WTC11 (cell line): ENCODE results near the gene AZIN2. TPM values are rescaled to one million over a fixed set of nuclear protein-coding genes. Genes with fewer than 3 reads are reported as not detected.

Experiments
- ATAC-seq: fragments of 200-7000 bp; cut with Tn5 transposase; 2 replicates; pipeline ENCODE4 v1.10.0; 2021; ENCODE audit warnings: mild to moderate bottlenecking, moderate library complexity
- CTCF ChIA-PET: fragments of 300-600 bp; sonication (Branson Sonifier 250); formaldehyde crosslinking; loops from one replicate; lab custom pipeline; 2021; ENCODE audit warnings: antibody characterized with exemption; lab: Charles Lee
- POLR2A ChIA-PET: fragments of 350-600 bp; sonication (Branson Sonifier 250); formaldehyde crosslinking; loops from one replicate; lab custom pipeline; 2021; ENCODE audit warnings: antibody characterized with exemption; lab: Charles Lee
- DNase-seq: peaks from one replicate; pipeline ENCODE4 v3.0.0; 2021; ENCODE audit warnings: low spot score
- H3K27ac Mint-ChIP-seq: 2 replicates; pipeline ENCODE4 v1.8.0; 2021; ENCODE audit warnings: mixed read lengths
- H3K27me3 Mint-ChIP-seq: 2 replicates; pipeline ENCODE4 v1.8.0; 2021; ENCODE audit warnings: low read depth, mild to moderate bottlenecking, moderate library complexity, mixed read lengths
- H3K36me3 Mint-ChIP-seq: 2 replicates; pipeline ENCODE4 v1.8.0; 2021; ENCODE audit warnings: mixed read lengths
- H3K4me1 Mint-ChIP-seq: 2 replicates; pipeline ENCODE4 v1.8.0; 2022; ENCODE audit warnings: mixed read lengths
- H3K4me3 Mint-ChIP-seq: 2 replicates; pipeline ENCODE4 v1.8.0; 2021; ENCODE audit warnings: mild to moderate bottlenecking, moderate library complexity, mixed read lengths
- H3K9me3 Mint-ChIP-seq: 2 replicates; pipeline ENCODE4 v1.8.0; 2021; ENCODE audit warnings: mixed read lengths
- CREB1 ChIP-seq: sonication (generic); formaldehyde crosslinking; IDR thresholded peaks from 2 replicates; pipeline ENCODE4 v1.8.0; 2023; ENCODE audit warnings: mild to moderate bottlenecking, missing genetic modification reagents
- ETV6 ChIP-seq: sonication (generic); formaldehyde crosslinking; IDR thresholded peaks from 2 replicates; pipeline ENCODE4 v1.8.1; 2022; ENCODE audit warnings: mild to moderate bottlenecking, missing genetic modification reagents
- FOXK1 ChIP-seq: sonication (generic); formaldehyde crosslinking; IDR thresholded peaks from 2 replicates; pipeline ENCODE4 v1.8.0; 2022; ENCODE audit warnings: mild to moderate bottlenecking, moderate library complexity, missing genetic modification reagents
- GRHL2 ChIP-seq: fragments of 250-450 bp; sonication (Bioruptor Pico); IDR thresholded peaks from 2 replicates; pipeline ENCODE4 v1.8.0; 2022; ENCODE audit warnings: mild to moderate bottlenecking, moderate library complexity; ENCODE audit not compliant: insufficient replicate concordance, severe bottlenecking
- GTF2I ChIP-seq: fragments of 250-450 bp; sonication (Bioruptor Pico); conservative IDR thresholded peaks from 2 replicates; pipeline ENCODE4 v1.4.0; 2021; ENCODE audit warnings: mild to moderate bottlenecking
- JUN ChIP-seq: sonication (generic); formaldehyde crosslinking; IDR thresholded peaks from 2 replicates; pipeline ENCODE4 v1.8.0; 2023; ENCODE audit warnings: mild to moderate bottlenecking, missing genetic modification reagents
- KAT7 ChIP-seq: sonication (generic); formaldehyde crosslinking; IDR thresholded peaks from 2 replicates; pipeline ENCODE4 v1.8.1; 2023; ENCODE audit warnings: missing genetic modification reagents, mild to moderate bottlenecking, borderline replicate concordance
- ZNF396 ChIP-seq: fragments of 250-450 bp; sonication (Bioruptor Pico); IDR thresholded peaks from 2 replicates; pipeline ENCODE4 v1.8.0; 2021; ENCODE audit warnings: mild to moderate bottlenecking, moderate library complexity, borderline replicate concordance
- total RNA-seq: library from RNA; stranded (reverse); gene quantifications from 3 replicates; pipeline ENCODE4 v1.2.3, GENCODE V29; 2021
- TF ChIP-seq, protein P1 (sequence below): fragments of 250-450 bp; sonication (Bioruptor Pico); IDR thresholded peaks from 2 replicates; pipeline ENCODE4 v2.1.2; 2022; ENCODE audit warnings: mild to moderate bottlenecking, moderate library complexity
- TF ChIP-seq, protein P2 (sequence below): sonication (generic); formaldehyde crosslinking; conservative IDR thresholded peaks from 2 replicates; pipeline ENCODE4 v1.8.1; 2023; ENCODE audit warnings: mild to moderate bottlenecking, low read depth, missing genetic modification reagents, moderate library complexity
- TF ChIP-seq, protein P3 (sequence below): sonication (generic); formaldehyde crosslinking; IDR thresholded peaks from 2 replicates; pipeline ENCODE4 v1.8.1; 2023; ENCODE audit warnings: mild to moderate bottlenecking, moderate library complexity, missing genetic modification reagents
- TF ChIP-seq, protein P4 (sequence below): sonication (generic); formaldehyde crosslinking; IDR thresholded peaks from 2 replicates; pipeline ENCODE4 v1.8.0; 2023; ENCODE audit warnings: mild to moderate bottlenecking, missing genetic modification reagents
- TF ChIP-seq, protein P5 (sequence below): sonication (generic); formaldehyde crosslinking; IDR thresholded peaks from 2 replicates; pipeline ENCODE4 v1.8.1; 2023; ENCODE audit warnings: mild to moderate bottlenecking, missing genetic modification reagents, moderate library complexity
- TF ChIP-seq, protein P6 (sequence below): sonication (generic); formaldehyde crosslinking; IDR thresholded peaks from 2 replicates; pipeline ENCODE4 v1.8.1; 2023; ENCODE audit warnings: mild to moderate bottlenecking, missing genetic modification reagents
- TF ChIP-seq, protein P7 (sequence below): sonication (generic); formaldehyde crosslinking; IDR thresholded peaks from 2 replicates; pipeline ENCODE4 v1.8.0; 2023; ENCODE audit warnings: missing genetic modification reagents, mild to moderate bottlenecking, borderline replicate concordance
- TF ChIP-seq, protein P8 (sequence below): fragments of 250-450 bp; sonication (Bioruptor Pico); IDR thresholded peaks from 2 replicates; pipeline ENCODE4 v1.9.0; 2021; ENCODE audit warnings: mild to moderate bottlenecking

AZIN2 gene
- total RNA-seq, 1 experiment from 2014 or later, result 1.7 TPM

DNA sequence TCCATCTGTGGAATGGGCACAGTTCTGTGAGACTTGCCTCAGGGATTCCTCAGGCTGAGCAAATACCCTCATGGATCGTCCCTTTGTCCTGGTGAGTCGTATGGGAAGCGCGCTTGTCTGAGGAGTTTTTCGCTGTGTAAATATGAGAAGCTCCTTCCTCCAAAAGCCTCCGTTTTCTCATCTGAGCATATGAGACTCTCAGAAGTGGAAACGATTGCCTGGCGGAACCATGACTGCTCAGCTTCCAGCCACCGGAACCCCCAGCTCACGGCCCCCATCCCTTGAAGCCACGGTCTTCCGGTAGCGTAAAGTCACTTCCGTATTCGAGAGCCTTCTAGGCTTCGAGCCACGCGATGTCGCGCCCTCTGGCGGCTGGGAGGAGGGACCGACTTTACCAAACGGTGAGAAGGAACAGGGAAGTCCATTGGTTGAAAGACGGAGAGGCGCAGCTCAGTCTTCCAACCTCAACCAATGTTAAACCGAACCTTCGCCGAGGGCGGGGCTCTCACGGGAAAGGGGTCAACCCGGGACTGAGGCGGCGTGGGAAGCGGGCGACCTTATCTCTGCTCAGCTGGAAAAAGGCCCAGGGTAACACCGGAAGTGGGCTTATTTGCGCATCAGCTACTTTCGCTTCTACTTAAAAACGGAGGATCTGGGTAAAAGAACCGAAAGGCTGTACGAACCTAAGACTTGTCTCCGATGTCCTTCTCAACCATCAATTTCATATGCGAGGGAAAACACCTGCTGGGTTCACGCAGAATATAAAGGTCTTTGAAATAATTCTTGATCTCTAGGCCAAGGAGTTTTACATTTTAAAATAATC, 46.3 kb downstream of the AZIN2 start:
- CTCF ChIA-PET, result interaction anchor here (0.5 to 8.1 kb wide), 38 partner anchors 12 to 506 kb away, joined by 3 to 117 read pairs (median 5); partner anchors contain the start of genes AZIN2, HPCA and TRIM62
- Mint-ChIP-seq H3K27me3 (peaks cover 36% of the 10 kb centered on the region), H3K36me3 (peaks cover 7% of the 10 kb centered on the region; the same call in 1 of the 2 replicates)
- TF ChIP-seq CREB1 (CRISPR knock-in tag) (no peak), JUN (no peak), FOXK1 (CRISPR knock-in tag) (peak; percentile 65), KAT7 (no peak), ETV6 (CRISPR knock-in tag) (peak; percentile 89), GTF2I (CRISPR knock-in tag) (peak; percentile 67; the same call in 1 of the 2 replicates), ZNF396 (CRISPR knock-in tag) (no peak), GRHL2 (CRISPR knock-in tag) (no peak)
- TF ChIP-seq, protein P1, sequence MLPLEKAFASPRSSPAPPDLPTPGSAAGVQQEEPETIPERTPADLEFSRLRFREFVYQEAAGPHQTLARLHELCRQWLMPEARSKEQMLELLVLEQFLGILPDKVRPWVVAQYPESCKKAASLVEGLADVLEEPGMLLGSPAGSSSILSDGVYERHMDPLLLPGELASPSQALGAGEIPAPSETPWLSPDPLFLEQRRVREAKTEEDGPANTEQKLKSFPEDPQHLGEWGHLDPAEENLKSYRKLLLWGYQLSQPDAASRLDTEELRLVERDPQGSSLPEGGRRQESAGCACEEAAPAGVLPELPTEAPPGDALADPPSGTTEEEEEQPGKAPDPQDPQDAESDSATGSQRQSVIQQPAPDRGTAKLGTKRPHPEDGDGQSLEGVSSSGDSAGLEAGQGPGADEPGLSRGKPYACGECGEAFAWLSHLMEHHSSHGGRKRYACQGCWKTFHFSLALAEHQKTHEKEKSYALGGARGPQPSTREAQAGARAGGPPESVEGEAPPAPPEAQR (CRISPR knock-in tag), result no peak
- TF ChIP-seq, protein P2, sequence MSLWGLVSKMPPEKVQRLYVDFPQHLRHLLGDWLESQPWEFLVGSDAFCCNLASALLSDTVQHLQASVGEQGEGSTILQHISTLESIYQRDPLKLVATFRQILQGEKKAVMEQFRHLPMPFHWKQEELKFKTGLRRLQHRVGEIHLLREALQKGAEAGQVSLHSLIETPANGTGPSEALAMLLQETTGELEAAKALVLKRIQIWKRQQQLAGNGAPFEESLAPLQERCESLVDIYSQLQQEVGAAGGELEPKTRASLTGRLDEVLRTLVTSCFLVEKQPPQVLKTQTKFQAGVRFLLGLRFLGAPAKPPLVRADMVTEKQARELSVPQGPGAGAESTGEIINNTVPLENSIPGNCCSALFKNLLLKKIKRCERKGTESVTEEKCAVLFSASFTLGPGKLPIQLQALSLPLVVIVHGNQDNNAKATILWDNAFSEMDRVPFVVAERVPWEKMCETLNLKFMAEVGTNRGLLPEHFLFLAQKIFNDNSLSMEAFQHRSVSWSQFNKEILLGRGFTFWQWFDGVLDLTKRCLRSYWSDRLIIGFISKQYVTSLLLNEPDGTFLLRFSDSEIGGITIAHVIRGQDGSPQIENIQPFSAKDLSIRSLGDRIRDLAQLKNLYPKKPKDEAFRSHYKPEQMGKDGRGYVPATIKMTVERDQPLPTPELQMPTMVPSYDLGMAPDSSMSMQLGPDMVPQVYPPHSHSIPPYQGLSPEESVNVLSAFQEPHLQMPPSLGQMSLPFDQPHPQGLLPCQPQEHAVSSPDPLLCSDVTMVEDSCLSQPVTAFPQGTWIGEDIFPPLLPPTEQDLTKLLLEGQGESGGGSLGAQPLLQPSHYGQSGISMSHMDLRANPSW (CRISPR knock-in tag), result no peak
- TF ChIP-seq, protein P3, sequence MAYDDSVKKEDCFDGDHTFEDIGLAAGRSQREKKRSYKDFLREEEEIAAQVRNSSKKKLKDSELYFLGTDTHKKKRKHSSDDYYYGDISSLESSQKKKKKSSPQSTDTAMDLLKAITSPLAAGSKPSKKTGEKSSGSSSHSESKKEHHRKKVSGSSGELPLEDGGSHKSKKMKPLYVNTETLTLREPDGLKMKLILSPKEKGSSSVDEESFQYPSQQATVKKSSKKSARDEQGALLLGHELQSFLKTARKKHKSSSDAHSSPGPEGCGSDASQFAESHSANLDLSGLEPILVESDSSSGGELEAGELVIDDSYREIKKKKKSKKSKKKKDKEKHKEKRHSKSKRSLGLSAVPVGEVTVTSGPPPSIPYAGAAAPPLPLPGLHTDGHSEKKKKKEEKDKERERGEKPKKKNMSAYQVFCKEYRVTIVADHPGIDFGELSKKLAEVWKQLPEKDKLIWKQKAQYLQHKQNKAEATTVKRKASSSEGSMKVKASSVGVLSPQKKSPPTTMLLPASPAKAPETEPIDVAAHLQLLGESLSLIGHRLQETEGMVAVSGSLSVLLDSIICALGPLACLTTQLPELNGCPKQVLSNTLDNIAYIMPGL, result peak; percentile 47; the same call in 1 of the 2 replicates
- TF ChIP-seq, protein P4, sequence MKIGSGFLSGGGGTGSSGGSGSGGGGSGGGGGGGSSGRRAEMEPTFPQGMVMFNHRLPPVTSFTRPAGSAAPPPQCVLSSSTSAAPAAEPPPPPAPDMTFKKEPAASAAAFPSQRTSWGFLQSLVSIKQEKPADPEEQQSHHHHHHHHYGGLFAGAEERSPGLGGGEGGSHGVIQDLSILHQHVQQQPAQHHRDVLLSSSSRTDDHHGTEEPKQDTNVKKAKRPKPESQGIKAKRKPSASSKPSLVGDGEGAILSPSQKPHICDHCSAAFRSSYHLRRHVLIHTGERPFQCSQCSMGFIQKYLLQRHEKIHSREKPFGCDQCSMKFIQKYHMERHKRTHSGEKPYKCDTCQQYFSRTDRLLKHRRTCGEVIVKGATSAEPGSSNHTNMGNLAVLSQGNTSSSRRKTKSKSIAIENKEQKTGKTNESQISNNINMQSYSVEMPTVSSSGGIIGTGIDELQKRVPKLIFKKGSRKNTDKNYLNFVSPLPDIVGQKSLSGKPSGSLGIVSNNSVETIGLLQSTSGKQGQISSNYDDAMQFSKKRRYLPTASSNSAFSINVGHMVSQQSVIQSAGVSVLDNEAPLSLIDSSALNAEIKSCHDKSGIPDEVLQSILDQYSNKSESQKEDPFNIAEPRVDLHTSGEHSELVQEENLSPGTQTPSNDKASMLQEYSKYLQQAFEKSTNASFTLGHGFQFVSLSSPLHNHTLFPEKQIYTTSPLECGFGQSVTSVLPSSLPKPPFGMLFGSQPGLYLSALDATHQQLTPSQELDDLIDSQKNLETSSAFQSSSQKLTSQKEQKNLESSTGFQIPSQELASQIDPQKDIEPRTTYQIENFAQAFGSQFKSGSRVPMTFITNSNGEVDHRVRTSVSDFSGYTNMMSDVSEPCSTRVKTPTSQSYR (CRISPR knock-in tag), result no peak
- TF ChIP-seq, protein P5, sequence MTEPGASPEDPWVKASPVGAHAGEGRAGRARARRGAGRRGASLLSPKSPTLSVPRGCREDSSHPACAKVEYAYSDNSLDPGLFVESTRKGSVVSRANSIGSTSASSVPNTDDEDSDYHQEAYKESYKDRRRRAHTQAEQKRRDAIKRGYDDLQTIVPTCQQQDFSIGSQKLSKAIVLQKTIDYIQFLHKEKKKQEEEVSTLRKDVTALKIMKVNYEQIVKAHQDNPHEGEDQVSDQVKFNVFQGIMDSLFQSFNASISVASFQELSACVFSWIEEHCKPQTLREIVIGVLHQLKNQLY (CRISPR knock-in tag), result no peak
- TF ChIP-seq, protein P6, sequence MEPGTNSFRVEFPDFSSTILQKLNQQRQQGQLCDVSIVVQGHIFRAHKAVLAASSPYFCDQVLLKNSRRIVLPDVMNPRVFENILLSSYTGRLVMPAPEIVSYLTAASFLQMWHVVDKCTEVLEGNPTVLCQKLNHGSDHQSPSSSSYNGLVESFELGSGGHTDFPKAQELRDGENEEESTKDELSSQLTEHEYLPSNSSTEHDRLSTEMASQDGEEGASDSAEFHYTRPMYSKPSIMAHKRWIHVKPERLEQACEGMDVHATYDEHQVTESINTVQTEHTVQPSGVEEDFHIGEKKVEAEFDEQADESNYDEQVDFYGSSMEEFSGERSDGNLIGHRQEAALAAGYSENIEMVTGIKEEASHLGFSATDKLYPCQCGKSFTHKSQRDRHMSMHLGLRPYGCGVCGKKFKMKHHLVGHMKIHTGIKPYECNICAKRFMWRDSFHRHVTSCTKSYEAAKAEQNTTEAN (CRISPR knock-in tag), result no peak
- TF ChIP-seq, protein P7, sequence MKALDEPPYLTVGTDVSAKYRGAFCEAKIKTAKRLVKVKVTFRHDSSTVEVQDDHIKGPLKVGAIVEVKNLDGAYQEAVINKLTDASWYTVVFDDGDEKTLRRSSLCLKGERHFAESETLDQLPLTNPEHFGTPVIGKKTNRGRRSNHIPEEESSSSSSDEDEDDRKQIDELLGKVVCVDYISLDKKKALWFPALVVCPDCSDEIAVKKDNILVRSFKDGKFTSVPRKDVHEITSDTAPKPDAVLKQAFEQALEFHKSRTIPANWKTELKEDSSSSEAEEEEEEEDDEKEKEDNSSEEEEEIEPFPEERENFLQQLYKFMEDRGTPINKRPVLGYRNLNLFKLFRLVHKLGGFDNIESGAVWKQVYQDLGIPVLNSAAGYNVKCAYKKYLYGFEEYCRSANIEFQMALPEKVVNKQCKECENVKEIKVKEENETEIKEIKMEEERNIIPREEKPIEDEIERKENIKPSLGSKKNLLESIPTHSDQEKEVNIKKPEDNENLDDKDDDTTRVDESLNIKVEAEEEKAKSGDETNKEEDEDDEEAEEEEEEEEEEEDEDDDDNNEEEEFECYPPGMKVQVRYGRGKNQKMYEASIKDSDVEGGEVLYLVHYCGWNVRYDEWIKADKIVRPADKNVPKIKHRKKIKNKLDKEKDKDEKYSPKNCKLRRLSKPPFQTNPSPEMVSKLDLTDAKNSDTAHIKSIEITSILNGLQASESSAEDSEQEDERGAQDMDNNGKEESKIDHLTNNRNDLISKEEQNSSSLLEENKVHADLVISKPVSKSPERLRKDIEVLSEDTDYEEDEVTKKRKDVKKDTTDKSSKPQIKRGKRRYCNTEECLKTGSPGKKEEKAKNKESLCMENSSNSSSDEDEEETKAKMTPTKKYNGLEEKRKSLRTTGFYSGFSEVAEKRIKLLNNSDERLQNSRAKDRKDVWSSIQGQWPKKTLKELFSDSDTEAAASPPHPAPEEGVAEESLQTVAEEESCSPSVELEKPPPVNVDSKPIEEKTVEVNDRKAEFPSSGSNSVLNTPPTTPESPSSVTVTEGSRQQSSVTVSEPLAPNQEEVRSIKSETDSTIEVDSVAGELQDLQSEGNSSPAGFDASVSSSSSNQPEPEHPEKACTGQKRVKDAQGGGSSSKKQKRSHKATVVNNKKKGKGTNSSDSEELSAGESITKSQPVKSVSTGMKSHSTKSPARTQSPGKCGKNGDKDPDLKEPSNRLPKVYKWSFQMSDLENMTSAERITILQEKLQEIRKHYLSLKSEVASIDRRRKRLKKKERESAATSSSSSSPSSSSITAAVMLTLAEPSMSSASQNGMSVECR (CRISPR knock-in tag), result no peak
- TF ChIP-seq, protein P8, sequence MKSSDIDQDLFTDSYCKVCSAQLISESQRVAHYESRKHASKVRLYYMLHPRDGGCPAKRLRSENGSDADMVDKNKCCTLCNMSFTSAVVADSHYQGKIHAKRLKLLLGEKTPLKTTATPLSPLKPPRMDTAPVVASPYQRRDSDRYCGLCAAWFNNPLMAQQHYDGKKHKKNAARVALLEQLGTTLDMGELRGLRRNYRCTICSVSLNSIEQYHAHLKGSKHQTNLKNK (CRISPR knock-in tag), result no peak

More for the DNA sequence above, 46.3 kb downstream of the AZIN2 start:
- DNase-seq, result peak; percentile 95
- ATAC-seq, result peak; percentile 97
- POLR2A ChIA-PET, result interaction anchor here (0.7 kb wide), 1 partner anchor 40 kb away, joined by 5 read pairs; no protein-coding TSS in a partner anchor
- Mint-ChIP-seq H3K4me1 (peaks cover 19% of the 10 kb centered on the region), H3K4me3 (peak overlapping the region; percentile 79), H3K27ac (peak overlapping the region; percentile 28), H3K9me3 (peaks cover 8% of the 10 kb centered on the region)
